GM12801 (cell line): ENCODE measurements around the gene C10orf67.

ENCODE experiments used
- CTCF ChIP-seq: IDR thresholded peaks from one replicate; pipeline ENCODE4 v1.5.1; 2011; ENCODE audit warnings: control low read depth; ENCODE audit not compliant: insufficient read length; ENCODE audit errors: extremely low read depth

C10orf67 gene

GRCh38 chr10:23367896-23368595 lies 23.4 kb upstream of the C10orf67 start:
- TF ChIP-seq CTCF, result no peak

DNA sequence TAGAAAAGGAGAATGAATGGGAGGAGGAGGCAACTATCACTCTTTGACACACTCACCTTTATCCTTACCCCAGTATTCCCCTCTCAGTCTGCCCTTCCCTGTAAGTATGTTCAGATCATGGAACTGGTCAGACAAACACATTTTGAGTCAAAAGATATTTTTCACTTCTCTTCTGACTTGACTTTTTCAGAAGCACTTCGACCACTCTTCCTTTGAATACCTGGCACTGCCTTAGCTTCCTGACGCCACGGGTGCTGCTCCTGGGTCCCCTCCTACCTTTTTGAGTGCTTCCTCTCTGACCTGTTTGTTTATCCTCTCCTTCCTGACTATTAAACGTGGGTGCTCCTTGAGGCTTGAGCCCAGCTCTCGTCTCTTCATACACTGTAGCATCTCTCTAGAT lies 19.8 kb upstream of the C10orf67 start:
- no peak for TF ChIP-seq CTCF

DNA sequence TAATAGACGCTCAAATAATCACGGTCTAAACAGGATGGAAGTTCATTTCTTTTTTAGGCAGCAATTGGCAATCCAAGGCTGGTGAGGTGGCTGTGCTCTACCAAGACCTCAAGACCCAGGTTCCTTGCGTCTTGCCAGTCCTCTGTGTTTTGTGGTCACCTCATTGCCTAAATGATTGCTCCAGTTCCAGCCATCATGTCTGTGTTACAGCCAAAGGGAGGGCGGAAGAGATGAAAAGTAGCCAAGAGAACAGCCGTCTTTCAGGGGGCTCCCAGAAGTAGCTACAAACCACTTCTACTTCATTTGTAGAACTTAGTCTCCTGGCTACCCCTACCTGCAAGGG lies 19.2 kb upstream of the C10orf67 start:
- TF ChIP-seq CTCF, result no peak

- TF ChIP-seq CTCF, result no peak
These were observed 18.5 kb upstream of the C10orf67 start for GRCh38 chr10:23362879-23363792.

DNA sequence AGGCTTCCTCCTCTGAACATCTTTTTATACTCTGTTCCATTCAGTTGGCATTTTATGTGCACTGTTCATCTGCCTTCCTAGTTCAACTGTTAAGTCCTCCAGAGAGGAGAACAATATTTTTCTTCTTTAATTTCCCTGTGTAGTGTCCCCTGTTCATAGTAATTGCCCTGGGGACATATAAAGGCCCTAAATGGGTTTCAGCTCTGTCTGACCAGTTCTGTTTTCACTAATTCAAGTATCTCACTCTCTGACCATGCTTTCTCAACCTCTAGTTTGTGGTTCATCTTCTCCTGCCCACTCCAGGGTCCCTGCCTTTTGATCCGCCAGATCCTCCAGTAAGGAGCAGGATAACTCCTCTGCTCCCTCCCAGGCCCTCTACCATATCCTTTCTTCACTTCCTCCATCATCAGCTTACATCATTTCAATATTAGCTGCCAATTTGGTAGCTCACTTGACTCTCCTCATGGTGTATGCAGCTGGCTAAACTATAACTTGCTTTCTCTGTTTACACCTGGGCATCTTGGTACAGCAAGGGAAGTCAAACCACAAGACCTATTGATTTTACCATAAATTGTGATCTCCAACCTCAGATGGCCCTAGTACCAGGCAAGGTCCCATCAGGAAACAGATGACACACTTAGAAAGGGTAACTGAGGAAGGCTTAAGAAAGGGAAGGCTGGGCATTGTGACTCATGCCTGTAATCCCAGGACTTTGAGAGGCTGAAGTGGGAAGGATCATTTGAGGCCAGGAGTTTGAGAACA lies 17.7 kb upstream of the C10orf67 start:
- TF ChIP-seq CTCF, result no peak

DNA sequence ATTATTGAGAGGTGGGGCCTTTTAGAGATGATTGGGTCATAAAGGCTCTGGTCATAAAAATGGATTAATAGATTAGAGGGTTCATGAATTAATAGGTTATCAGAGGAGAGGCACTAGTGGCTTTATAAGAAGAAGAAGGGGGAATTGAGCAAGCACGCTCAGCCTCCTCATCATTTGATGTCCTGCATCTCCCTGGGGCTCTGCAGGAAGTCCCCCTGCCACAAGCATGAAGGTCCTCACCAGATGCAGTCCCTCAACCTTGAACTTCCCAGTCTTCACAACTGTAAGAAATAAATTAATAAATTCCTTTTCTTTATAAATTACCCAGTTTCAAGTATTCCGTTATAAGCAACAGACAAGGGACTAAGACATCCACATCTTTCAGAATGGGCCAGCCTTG lies 17.1 kb upstream of the C10orf67 start:
- TF ChIP-seq CTCF, result no peak
